HepG2 (cell line): ENCODE data around the gene ADIPOR1. TPM values are rescaled to one million over a fixed set of nuclear protein-coding genes. Genes with fewer than 3 reads are reported as not detected.

ENCODE experiments used
- ATF7-NPFF ChIP-seq: sonication (generic); formaldehyde crosslinking; IDR thresholded peaks from 2 replicates; pipeline ENCODE4 v1.8.1; 2023; ENCODE audit warnings: mild to moderate bottlenecking, low read depth, missing genetic modification reagents, moderate library complexity
- BCL6 ChIP-seq: IDR thresholded peaks from 2 replicates; pipeline ENCODE4 v1.6.1; 2016; ENCODE audit warnings: missing genetic modification reagents, missing compliant biosample characterization
- ETV5 ChIP-seq: IDR thresholded peaks from 2 replicates; pipeline ENCODE4 v1.6.1; 2018; ENCODE audit warnings: missing biosample characterization, missing genetic modification reagents, inconsistent platforms, borderline replicate concordance
- KDM4B ChIP-seq: sonication (generic); formaldehyde crosslinking; IDR thresholded peaks from 2 replicates; pipeline ENCODE4 v1.4.0; 2020; ENCODE audit warnings: missing genetic modification reagents
- LCORL ChIP-seq, 2 experiments: fragments of 450-650 bp in 1 of 2; sonication (generic) in 1 of 2; formaldehyde crosslinking in 1 of 2; IDR thresholded peaks; 2 replicates each; pipeline versions ENCODE4 v1.5.0 to v1.6.1; 2017 to 2020; ENCODE audit warnings: antibody characterized with exemption in 1 of 2, missing genetic modification reagents in 1 of 2
- MEIS1 ChIP-seq: sonication (generic); formaldehyde crosslinking; IDR thresholded peaks from 2 replicates; pipeline ENCODE4 v1.9.0; 2021; ENCODE audit warnings: mild to moderate bottlenecking, missing genetic modification reagents, moderate library complexity, borderline replicate concordance
- NAIF1 ChIP-seq: sonication (generic); formaldehyde crosslinking; IDR thresholded peaks from 2 replicates; pipeline ENCODE4 v1.5.0; 2020; ENCODE audit warnings: mild to moderate bottlenecking, missing genetic modification reagents, borderline replicate concordance
- NR2F1 ChIP-seq, 2 experiments: fragments of 450-650 bp in 1 of 2; formaldehyde crosslinking in 1 of 2; IDR thresholded peaks; 2 replicates each; pipeline versions ENCODE4 v1.5.0 to v1.6.1; 2016 to 2020; ENCODE audit warnings: mild to moderate bottlenecking in 1 of 2, missing compliant biosample characterization in 1 of 2, missing genetic modification reagents in 1 of 2, moderate library complexity in 1 of 2
- SMAD9 ChIP-seq: sonication (generic); formaldehyde crosslinking; IDR thresholded peaks from 2 replicates; pipeline ENCODE4 v1.5.1; 2020; ENCODE audit warnings: mild to moderate bottlenecking, missing genetic modification reagents
- SNRNP70 ChIP-seq: fragments of 200-400 bp; formaldehyde crosslinking; IDR thresholded peaks from 2 replicates; pipeline ENCODE4 v1.6.1; 2017; ENCODE audit warnings: mild to moderate bottlenecking, low read depth, low read length, moderate library complexity
- SRSF9 ChIP-seq: fragments of 200-400 bp; formaldehyde crosslinking; IDR thresholded peaks from 2 replicates; pipeline ENCODE4 v1.6.1; 2018; ENCODE audit warnings: borderline replicate concordance, mild to moderate bottlenecking, low read depth, low read length; ENCODE audit not compliant: insufficient read depth, poor library complexity, severe bottlenecking
- TCF7L2 ChIP-seq: IDR thresholded peaks from 2 replicates; pipeline ENCODE4 v1.6.1; 2011; ENCODE audit warnings: mild to moderate bottlenecking, low read depth, low read length, moderate library complexity
- ZFAT ChIP-seq: sonication (generic); formaldehyde crosslinking; conservative IDR thresholded peaks from 2 replicates; pipeline ENCODE4 v1.8.1; 2023; ENCODE audit warnings: missing genetic modification reagents, inconsistent platforms
- ZNF264 ChIP-seq: sonication (generic); formaldehyde crosslinking; IDR thresholded peaks from 2 replicates; pipeline ENCODE4 v1.4.0; 2020; ENCODE audit warnings: missing genetic modification reagents
- ZNF331 ChIP-seq: sonication (generic); formaldehyde crosslinking; IDR thresholded peaks from 2 replicates; pipeline ENCODE4 v1.4.0; 2020; ENCODE audit warnings: missing genetic modification reagents
- ZNF441 ChIP-seq: sonication (generic); formaldehyde crosslinking; IDR thresholded peaks from 2 replicates; pipeline ENCODE4 v1.7.0; 2021; ENCODE audit warnings: missing genetic modification reagents, borderline replicate concordance
- polyA plus RNA-seq, 8 experiments: library from polyadenylated mRNA; depleted of rRNA in 3 of 8; stranded (reverse) in 7 of 8; unstranded in 1 of 8; fragments of >200 nt; fragmentation: Illumina TruSeq in 4 of 8; extraction: Trizol in 4 of 8; gene quantifications; 2 replicates each; pipeline versions ENCODE4 v1.2.1 to v1.2.3, GENCODE V29; 2011 to 2016; ENCODE audit warnings: low read depth in 4 of 8, missing spikeins in 1 of 8, mixed read lengths in 1 of 8; ENCODE audit not compliant: insufficient read depth in 1 of 8
- total RNA-seq, 5 experiments: library from RNA; depleted of rRNA; stranded (reverse); fragments of >200 nt; fragmentation: Illumina TruSeq; extraction: Trizol; gene quantifications; 2 replicates each; pipeline ENCODE4 v1.2.3, GENCODE V29; 2016; ENCODE audit warnings: low read depth in 1 of 5
- TF ChIP-seq, protein P1 (sequence below): sonication (generic); formaldehyde crosslinking; IDR thresholded peaks from 2 replicates; pipeline ENCODE4 v1.4.0; 2020; ENCODE audit warnings: mild to moderate bottlenecking, missing genetic modification reagents

ADIPOR1 gene
- total and polyA plus RNA-seq, 2 of the 13 experiments (the other 11 are each of a cell fraction or from before 2014, with no cell fraction given) = 60.0 to 141 TPM

DNA sequence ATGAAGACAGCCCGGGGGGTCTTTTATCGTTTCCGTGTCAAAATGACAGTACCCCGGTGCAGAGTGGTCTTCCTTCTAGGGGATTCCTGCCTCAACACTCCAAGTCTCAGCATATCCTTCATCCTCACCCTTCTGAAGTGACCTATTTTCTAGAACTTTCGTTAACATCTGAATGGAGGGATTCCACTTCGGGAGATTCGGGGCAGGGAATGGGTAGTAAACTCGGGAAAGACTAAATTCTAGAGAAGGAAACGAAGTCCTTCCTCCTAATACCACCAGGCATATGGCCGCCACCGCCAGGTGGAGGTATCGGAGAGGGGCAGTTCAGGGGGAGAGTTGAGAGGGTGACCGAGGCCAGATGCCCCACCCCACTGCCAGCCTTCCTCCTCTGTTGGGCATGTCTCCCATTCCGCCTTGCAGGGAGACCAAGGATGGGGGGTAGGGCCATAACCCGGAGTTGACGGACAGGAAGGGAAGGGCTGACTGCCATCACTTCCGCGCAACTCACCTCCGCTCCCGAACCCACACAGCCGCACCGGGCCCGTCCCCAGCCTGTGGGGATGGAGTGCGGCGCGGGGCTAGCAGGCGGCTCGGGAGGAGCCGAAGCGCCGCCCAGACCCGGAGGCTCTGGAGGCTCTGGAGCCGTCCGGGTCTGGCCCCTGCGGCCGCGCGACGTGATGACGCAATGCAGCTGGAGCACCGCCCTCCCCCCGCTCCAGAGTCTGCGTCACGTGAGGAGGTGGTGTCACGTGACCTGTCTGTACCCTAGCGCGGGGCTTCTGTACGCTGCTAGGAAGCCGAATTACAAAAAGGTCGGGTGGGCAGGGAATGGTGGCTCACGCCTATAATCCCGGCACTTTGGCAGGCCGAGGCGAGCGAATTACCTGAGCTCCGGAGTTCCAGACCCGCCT lies 31.3 kb downstream of the ADIPOR1 start, which contains the start of gene KLHL12 (continued):
- TF ChIP-seq, protein P1, sequence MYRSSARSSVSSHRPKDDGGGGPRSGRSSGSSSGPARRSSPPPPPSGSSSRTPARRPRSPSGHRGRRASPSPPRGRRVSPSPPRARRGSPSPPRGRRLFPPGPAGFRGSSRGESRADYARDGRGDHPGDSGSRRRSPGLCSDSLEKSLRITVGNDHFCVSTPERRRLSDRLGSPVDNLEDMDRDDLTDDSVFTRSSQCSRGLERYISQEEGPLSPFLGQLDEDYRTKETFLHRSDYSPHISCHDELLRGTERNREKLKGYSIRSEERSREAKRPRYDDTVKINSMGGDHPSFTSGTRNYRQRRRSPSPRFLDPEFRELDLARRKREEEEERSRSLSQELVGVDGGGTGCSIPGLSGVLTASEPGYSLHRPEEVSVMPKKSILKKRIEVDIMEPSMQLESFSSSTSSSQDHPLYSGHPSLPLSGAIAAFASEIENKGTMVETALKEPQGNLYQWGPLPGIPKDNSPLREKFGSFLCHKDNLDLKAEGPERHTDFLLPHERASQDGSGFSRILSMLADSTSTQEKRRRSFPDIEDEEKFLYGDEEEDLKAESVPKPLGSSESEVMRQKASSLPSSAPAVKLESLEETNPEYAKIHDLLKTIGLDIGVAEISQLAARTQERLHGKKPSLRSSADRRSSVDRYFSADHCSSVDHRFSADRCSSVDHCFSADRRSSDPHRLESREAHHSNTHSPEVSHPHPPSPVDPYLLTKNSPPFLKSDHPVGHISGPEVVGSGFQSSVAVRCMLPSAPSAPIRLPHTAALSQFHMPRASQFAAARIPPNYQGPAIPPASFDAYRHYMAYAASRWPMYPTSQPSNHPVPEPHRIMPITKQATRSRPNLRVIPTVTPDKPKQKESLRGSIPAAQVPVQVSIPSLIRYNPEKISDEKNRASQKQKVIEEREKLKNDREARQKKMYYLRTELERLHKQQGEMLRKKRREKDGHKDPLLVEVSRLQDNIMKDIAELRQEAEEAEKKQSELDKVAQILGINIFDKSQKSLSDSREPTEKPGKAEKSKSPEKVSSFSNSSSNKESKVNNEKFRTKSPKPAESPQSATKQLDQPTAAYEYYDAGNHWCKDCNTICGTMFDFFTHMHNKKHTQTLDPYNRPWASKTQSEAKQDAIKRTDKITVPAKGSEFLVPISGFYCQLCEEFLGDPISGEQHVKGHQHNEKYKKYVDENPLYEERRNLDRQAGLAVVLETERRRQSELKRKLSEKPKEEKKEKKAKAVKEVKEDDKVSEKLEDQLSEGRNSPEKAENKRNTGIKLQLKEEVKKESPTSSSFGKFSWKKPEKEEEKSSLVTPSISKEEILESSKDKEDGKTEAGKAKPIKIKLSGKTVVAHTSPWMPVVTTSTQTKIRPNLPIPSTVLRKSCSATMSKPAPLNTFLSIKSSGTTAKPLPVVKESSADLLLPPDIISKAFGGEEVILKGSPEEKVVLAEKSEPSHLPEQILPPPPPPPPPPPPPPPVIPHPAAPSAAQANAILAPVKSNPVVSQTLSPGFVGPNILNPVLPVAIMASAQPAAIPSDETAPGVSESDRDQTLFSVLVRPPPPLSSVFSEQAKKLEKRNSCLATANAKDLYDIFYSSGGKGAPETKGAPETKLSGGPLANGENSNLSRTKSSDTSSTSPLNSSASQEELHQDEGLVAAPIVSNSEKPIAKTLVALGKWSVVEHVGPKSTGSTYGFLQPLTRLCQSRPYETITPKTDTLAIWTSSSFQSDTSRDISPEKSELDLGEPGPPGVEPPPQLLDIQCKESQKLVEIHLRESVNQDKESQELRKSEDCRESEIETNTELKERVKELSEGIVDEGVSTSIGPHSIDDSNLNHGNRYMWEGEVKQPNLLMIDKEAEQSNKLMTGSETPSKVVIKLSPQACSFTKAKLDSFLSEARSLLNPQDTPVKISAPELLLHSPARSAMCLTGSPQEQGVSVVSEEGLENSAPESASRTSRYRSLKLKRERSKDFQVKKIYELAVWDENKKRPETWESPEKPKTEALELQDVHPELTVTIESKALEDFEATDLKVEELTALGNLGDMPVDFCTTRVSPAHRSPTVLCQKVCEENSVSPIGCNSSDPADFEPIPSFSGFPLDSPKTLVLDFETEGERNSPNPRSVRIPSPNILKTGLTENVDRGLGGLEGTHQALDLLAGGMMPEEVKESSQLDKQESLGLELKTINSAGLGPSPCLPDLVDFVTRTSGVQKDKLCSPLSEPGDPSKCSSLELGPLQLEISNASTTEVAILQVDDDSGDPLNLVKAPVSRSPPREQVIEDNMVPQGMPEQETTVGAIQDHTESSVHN (CRISPR knock-in tag) = no peak
- no peak for TF ChIP-seq ZFAT (CRISPR knock-in tag)
- no peak for TF ChIP-seq SNRNP70
- no peak for TF ChIP-seq SRSF9
- TF ChIP-seq NR2F1 (CRISPR knock-in tag; IDR thresholded peaks at IDR 0.05) = no peak
- TF ChIP-seq ZNF264 (CRISPR knock-in tag) = peak; percentile 73; the same call in 1 of the 2 replicates
- no peak for TF ChIP-seq TCF7L2
- no peak for TF ChIP-seq NAIF1
- TF ChIP-seq ETV5 (CRISPR knock-in tag) = peak; percentile 56
- peak; percentile 87 for TF ChIP-seq ZNF331 (CRISPR knock-in tag)
- peak; percentile 53; the same call in 1 of the 2 replicates for TF ChIP-seq KDM4B
- peak; percentile 73; the same call in 1 of the 2 replicates for TF ChIP-seq LCORL (IDR thresholded peaks at IDR 0.05)
- TF ChIP-seq LCORL (CRISPR knock-in tag; IDR thresholded peaks at IDR 0.05) = peak; percentile 88
- peak; percentile 76; the same call in 1 of the 2 replicates for TF ChIP-seq MEIS1 (CRISPR knock-in tag)
- peak; percentile 47; the same call in 1 of the 2 replicates for TF ChIP-seq ATF7-NPFF
- peak; percentile 36; the same call in 1 of the 2 replicates for TF ChIP-seq BCL6 (CRISPR knock-in tag)
- TF ChIP-seq SMAD9 (CRISPR knock-in tag) = no peak
- TF ChIP-seq ZNF441 (CRISPR knock-in tag) = peak; percentile 84
